Panc1 (cell line): Measurements from ENCODE around the gene TRANK1. TPM values are rescaled to one million over a fixed set of nuclear protein-coding genes. Genes with fewer than 3 reads are reported as not detected.

Experiments used
- ATAC-seq: fragments of 200-7000 bp; cut with Tn5 transposase; 2 replicates; pipeline ENCODE4 v1.9.1; 2020; ENCODE audit warnings: mild to moderate bottlenecking, moderate library complexity
- BruUV-seq: library from RNA; stranded (reverse); fragments of 400-500 nt; replicated peaks from 2 replicates; lab custom pipeline; 2021; lab: Mats Ljungman, UMichigan
- CTCF ChIA-PET: fragments of 300-600 bp; sonication (Branson Sonifier 250); formaldehyde crosslinking; loops from one replicate; lab custom pipeline; 2022; ENCODE audit warnings: antibody characterized with exemption; lab: Charles Lee
- POLR2A ChIA-PET: fragments of 300-600 bp; sonication (Branson Sonifier 250); formaldehyde crosslinking; loops from one replicate; lab custom pipeline; 2022; ENCODE audit warnings: antibody characterized with exemption; lab: Charles Lee
- DNase-seq: peaks from one replicate; pipeline ENCODE4 v3.0.0-alpha.2; 2010; ENCODE audit warnings: low read depth, low spot score
- H3K27ac ChIP-seq: 2 replicates; pipeline ENCODE4 v1.5.1; 2011; ENCODE audit warnings: mild to moderate bottlenecking, low read length, inconsistent platforms
- H3K27me3 ChIP-seq: fragments of 200-500 bp; sonication (Bioruptor generic); 2 replicates; pipeline ENCODE4 v1.6.0; 2014; ENCODE audit warnings: low read length, inconsistent platforms; ENCODE audit not compliant: control insufficient read depth, insufficient read depth
- H3K36me3 ChIP-seq: fragments of 200-500 bp; sonication (Bioruptor generic); 2 replicates; pipeline ENCODE4 v1.5.1; 2014; ENCODE audit warnings: inconsistent platforms, mild to moderate bottlenecking, low read length, moderate library complexity; ENCODE audit not compliant: control insufficient read depth, insufficient read depth
- H3K4me1 ChIP-seq: 2 replicates; pipeline ENCODE4 v1.5.1; 2011; ENCODE audit warnings: inconsistent platforms, mild to moderate bottlenecking, low read length, moderate library complexity; ENCODE audit not compliant: control insufficient read depth, insufficient read depth
- H3K4me3 ChIP-seq, 2 experiments: 2 replicates each; pipeline ENCODE4 v1.5.1; 2011 to 2012; ENCODE audit warnings: low read depth in 2 of 2, low read length in 2 of 2, mild to moderate bottlenecking in 2 of 2, inconsistent platforms in 1 of 2, moderate library complexity in 1 of 2
- H3K9me3 ChIP-seq: fragments of 200-500 bp; sonication (Bioruptor generic); 2 replicates; pipeline ENCODE4 v1.5.1; 2014; ENCODE audit warnings: low read depth, mild to moderate bottlenecking, inconsistent platforms, low read length, moderate library complexity; ENCODE audit not compliant: control insufficient read depth, insufficient read depth
- POLR2AphosphoS5 ChIP-seq: IDR thresholded peaks from 2 replicates; pipeline ENCODE4 v1.6.1; 2012; ENCODE audit warnings: mild to moderate bottlenecking, low read depth, low read length, moderate library complexity
- REST ChIP-seq, 2 experiments: IDR thresholded peaks; 2 replicates each; pipeline ENCODE4 v1.6.1; 2011 to 2012; ENCODE audit warnings: low read depth in 2 of 2, control low read depth in 1 of 2, low read length in 1 of 2, mild to moderate bottlenecking in 1 of 2, moderate library complexity in 1 of 2; ENCODE audit not compliant: insufficient read depth in 1 of 2
- SIN3A ChIP-seq: IDR thresholded peaks from 2 replicates; pipeline ENCODE4 v1.6.1; 2012; ENCODE audit warnings: low read depth, mild to moderate bottlenecking, low read length, moderate library complexity, borderline replicate concordance; ENCODE audit not compliant: insufficient read depth
- TCF7L2 ChIP-seq: IDR thresholded peaks from 2 replicates; pipeline ENCODE4 v1.6.1; 2011; ENCODE audit warnings: mild to moderate bottlenecking, low read depth, low read length, inconsistent platforms
- in situ Hi-C: cut with HindIII; loops from 2 replicates; pipeline ENCODE4 v1.10.0; 2016; ENCODE audit warnings: low sequenced_read_pairs, low pct_unique_long_range_greater_than_20kb
- intact Hi-C: fragments of 100-400 bp; cut with micrococcal nuclease; formaldehyde crosslinking; loops from one replicate; pipeline ENCODE4 v1.10.0; 2022; ENCODE audit not compliant: unreplicated experiment
- total RNA-seq: library from RNA; stranded (reverse); gene quantifications from one replicate; pipeline ENCODE4 v1.2.1, GENCODE V29; 2021; ENCODE audit not compliant: unreplicated experiment
- TF ChIP-seq, protein P1 (sequence below): fragments of 450-650 bp; IDR thresholded peaks from 2 replicates; pipeline ENCODE4 v1.5.1; 2017; ENCODE audit warnings: mild to moderate bottlenecking

Gene TRANK1
- total RNA-seq, 1 experiment from 2014 or later, result 3.2 TPM

GRCh38 chr3:36969540-36970432 lies 24.9 kb upstream of the TRANK1 start:
- intact Hi-C loops (no loop called here), in situ Hi-C loops (no loop called here)
- no peak overlapping the region for H3K27ac ChIP-seq
- H3K27me3 ChIP-seq, result no peaks in the 10 kb centered on the region
- H3K4me1 ChIP-seq, result no peaks in the 10 kb centered on the region
- DNase-seq (no peak), ATAC-seq (no peak)
- POLR2A ChIA-PET, result no interaction called here
- H3K36me3 ChIP-seq, result no peaks in the 10 kb centered on the region
- H3K9me3 ChIP-seq, result no peaks in the 10 kb centered on the region
- CTCF ChIA-PET, result interaction anchor here (0.8 kb wide), 1 partner anchor 12 kb away, joined by 6 read pairs; no protein-coding TSS in a partner anchor
- no TSS peak for BruUV-seq
- H3K4me3 ChIP-seq, result no peak overlapping the region
- TF ChIP-seq, protein P1, sequence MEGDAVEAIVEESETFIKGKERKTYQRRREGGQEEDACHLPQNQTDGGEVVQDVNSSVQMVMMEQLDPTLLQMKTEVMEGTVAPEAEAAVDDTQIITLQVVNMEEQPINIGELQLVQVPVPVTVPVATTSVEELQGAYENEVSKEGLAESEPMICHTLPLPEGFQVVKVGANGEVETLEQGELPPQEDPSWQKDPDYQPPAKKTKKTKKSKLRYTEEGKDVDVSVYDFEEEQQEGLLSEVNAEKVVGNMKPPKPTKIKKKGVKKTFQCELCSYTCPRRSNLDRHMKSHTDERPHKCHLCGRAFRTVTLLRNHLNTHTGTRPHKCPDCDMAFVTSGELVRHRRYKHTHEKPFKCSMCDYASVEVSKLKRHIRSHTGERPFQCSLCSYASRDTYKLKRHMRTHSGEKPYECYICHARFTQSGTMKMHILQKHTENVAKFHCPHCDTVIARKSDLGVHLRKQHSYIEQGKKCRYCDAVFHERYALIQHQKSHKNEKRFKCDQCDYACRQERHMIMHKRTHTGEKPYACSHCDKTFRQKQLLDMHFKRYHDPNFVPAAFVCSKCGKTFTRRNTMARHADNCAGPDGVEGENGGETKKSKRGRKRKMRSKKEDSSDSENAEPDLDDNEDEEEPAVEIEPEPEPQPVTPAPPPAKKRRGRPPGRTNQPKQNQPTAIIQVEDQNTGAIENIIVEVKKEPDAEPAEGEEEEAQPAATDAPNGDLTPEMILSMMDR, result no peak
- TF ChIP-seq SIN3A (no peak), REST (IDR thresholded peaks at IDR 0.05; ENCODE audit: insufficient read depth in 1 of 2, low read depth in 2 of 2, low read length in 1 of 2) (no peak), TCF7L2 (no peak), POLR2AphosphoS5 (no peak)

DNA sequence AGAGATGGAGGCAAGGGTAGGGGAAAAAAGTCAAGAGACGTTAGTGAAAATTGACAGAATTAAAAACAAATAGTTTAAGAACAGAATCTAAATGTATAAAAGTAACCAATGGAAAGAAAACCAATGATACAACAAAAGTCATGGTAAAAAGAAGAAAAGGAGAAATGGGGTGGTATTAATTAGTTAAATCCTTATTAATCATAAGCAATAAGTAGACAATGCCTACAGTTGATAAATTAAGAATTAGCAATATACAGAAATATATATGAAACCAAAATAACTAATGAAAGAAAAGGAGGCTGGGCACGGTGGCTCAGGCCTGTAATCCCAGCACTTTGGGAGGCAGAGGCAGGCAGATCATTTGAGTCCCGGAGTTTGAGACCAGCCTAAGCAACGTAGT lies 24.2 kb upstream of the TRANK1 start:
- H3K4me3 ChIP-seq, result no peak overlapping the region
- no peaks in the 10 kb centered on the region for H3K36me3 ChIP-seq
- ChIA-PET POLR2A (no interaction called here), CTCF (no interaction called here)
- H3K27me3 ChIP-seq, result no peaks in the 10 kb centered on the region
- ATAC-seq (no peak), DNase-seq (no peak)
- TF ChIP-seq, protein P1, result no peak
- TF ChIP-seq TCF7L2 (no peak), SIN3A (no peak), POLR2AphosphoS5 (no peak), REST (IDR thresholded peaks at IDR 0.05; ENCODE audit: insufficient read depth in 1 of 2, low read depth in 2 of 2, low read length in 1 of 2) (no peak)
- no peaks in the 10 kb centered on the region for H3K4me1 ChIP-seq
- no peak overlapping the region for H3K27ac ChIP-seq
- BruUV-seq, result no TSS peak
- intact Hi-C loops (no loop called here), in situ Hi-C loops (no loop called here)
- no peaks in the 10 kb centered on the region for H3K9me3 ChIP-seq
